ENCODE data around the gene FBXW12. TPM values are rescaled to one million over a fixed set of nuclear protein-coding genes. Genes with fewer than 3 reads are reported as not detected.
A peak's percentile ranks its signal among the peaks of the same experiment; 100 is the strongest.

The FBXW12 gene
- total RNA-seq, 4 donors from 2014 or later: not detected

DNA sequence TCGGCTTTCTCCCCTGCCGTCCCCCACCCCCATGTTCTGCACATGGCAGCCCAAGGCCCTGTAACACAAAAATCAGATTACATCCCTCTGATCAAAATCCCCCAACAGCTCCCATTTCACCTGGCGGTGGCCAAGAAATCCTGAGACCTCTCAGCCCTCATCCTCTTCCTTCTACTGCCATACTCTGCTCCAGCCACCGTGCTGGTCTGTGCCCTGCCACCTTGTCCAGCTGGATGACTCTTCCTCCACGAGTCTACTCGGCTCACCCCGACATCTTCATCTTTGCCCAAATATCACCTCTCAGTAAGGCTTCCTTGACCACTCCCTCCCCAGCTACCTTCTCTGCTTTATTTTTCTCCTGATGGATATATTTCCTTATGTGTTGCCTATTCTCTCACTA, 64.8 kb downstream of the FBXW12 start:
- no peaks in the 10 kb centered on the region for H3K9me3 ChIP-seq
- H3K4me3 ChIP-seq: no peak overlapping the region
- H3K4me1 ChIP-seq: peaks cover 0 to 47% (median 15%) of the 10 kb centered on the region in 4 donors
- no peak for TF ChIP-seq POLR2A (IDR thresholded peaks at IDR 0.05)
- TF ChIP-seq, protein P1, sequence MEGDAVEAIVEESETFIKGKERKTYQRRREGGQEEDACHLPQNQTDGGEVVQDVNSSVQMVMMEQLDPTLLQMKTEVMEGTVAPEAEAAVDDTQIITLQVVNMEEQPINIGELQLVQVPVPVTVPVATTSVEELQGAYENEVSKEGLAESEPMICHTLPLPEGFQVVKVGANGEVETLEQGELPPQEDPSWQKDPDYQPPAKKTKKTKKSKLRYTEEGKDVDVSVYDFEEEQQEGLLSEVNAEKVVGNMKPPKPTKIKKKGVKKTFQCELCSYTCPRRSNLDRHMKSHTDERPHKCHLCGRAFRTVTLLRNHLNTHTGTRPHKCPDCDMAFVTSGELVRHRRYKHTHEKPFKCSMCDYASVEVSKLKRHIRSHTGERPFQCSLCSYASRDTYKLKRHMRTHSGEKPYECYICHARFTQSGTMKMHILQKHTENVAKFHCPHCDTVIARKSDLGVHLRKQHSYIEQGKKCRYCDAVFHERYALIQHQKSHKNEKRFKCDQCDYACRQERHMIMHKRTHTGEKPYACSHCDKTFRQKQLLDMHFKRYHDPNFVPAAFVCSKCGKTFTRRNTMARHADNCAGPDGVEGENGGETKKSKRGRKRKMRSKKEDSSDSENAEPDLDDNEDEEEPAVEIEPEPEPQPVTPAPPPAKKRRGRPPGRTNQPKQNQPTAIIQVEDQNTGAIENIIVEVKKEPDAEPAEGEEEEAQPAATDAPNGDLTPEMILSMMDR (IDR thresholded peaks at IDR 0.05): no peak
- no peaks in the 10 kb centered on the region for H3K27me3 ChIP-seq
- H3K27ac ChIP-seq: no peak overlapping the region
- peaks cover 0 to 5% (median 0%) of the 10 kb centered on the region in 3 donors for H3K36me3 ChIP-seq
- DNase-seq: no peak

DNA sequence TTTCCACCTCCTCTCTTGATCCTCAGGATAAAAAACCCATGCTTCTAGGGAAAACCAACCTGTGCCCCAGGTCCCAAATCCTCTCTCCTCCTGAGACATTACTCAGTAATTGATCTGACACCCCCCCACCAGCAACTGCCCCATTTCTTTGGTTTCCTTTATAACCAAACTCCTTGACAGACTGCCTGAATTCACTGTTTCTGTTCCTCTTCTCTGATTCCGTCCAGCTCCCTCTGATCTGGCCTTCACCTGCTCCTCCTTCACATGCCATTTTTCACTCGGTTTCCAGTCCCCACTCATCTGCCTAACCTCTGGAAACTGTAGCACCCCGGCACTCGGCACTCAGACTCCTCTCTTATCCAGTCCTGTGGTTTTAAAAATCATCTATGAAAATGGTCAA, 65.8 kb downstream of the FBXW12 start:
- peaks cover 0 to 54% (median 15%) of the 10 kb centered on the region in 4 donors for H3K4me1 ChIP-seq
- no peak for DNase-seq
- H3K27ac ChIP-seq: no peak overlapping the region
- H3K36me3 ChIP-seq: peaks cover 0 to 4% (median 0%) of the 10 kb centered on the region in 3 donors
- TF ChIP-seq, protein P1 (IDR thresholded peaks at IDR 0.05): no peak
- no peak for TF ChIP-seq POLR2A (IDR thresholded peaks at IDR 0.05)
- H3K4me3 ChIP-seq: no peak overlapping the region
- no peaks in the 10 kb centered on the region for H3K27me3 ChIP-seq
- H3K9me3 ChIP-seq: no peaks in the 10 kb centered on the region

DNA sequence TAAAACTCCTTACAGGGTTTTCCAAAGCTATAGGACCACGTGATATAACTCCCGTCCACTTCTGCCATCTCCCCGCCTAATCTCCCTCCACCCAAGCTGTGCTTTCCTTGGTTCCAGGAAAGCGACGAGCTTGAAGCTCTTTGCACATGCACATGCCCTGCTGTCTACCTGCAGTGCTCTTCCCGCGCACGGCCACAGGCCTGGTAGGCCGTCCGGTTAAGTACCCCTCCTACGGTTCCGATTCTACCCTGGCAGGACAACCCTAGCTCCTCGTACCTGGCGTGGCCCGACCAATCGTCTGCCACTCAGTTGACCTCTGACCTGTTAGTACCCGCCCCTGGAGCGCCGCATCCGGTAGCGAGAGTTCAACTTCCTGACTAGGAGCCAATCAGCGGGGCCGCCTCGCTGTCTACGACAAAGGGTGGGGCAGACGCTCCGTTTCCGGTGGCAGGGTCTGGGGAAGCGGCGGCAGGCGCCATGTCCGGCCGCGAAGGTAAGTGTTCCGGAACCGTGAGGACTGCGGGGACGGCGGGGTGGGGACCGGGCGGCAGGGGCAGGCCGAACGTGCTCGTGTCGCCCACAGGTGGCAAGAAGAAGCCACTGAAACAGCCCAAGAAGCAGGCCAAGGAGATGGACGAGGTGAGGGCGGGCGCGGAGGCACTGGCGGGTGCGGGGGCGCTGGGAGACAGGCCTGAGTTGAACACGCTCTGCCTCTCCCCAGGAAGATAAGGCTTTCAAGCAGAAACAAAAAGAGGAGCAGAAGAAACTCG, 68.0 kb downstream of the FBXW12 start, which contains the start of the genes CCDC51 and TMA7:
Gene CCDC51 (minus strand): TSS at position 300 of the 770 bp plus-strand sequence. CDS start 4,991 bp downstream, outside the sequence.
Gene TMA7 (plus strand): TSS at position 438 of the 770 bp plus-strand sequence. CDS start 40 bp downstream, at position 478.
- Histone ChIP-seq H3K27ac (peak within 1 kb of the TSS; percentile 86 to 95 (median 94)), H3K36me3 (peaks cover 0 to 11% (median 0%) of the 10 kb centered on the region in 3 donors), H3K27me3 (no peaks in the 10 kb centered on the region), H3K9me3 (no peaks in the 10 kb centered on the region), H3K4me1 (peaks cover 0 to 36% (median 14%) of the 10 kb centered on the region in 4 donors), H3K4me3 (peak within 1 kb of the TSS; percentile 64 to 84 (median 80))
- TF ChIP-seq POLR2A (IDR thresholded peaks at IDR 0.05): peak; percentile 96 to 97
- TF ChIP-seq, protein P1 (IDR thresholded peaks at IDR 0.05): no peak
- peak; percentile 99 to 100 (median 99) for DNase-seq

DNA sequence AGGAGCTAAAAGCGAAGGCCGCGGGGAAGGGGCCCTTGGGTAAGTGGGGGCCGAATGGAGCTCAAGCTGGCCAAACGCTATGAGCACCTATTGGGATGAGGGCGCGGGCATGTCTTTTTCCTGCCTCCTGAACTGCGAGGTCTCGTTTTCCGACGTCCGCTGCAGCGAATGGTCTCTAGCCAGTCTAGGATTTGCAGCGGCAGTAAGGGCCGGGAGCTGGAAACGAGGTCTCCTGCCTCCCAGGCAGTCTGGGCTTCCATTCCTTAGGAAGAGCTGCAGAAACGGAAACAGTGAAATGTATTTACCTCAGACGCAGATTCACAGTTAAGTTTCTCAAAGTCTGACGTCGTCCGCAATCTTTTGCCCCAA, 68.6 kb downstream of the FBXW12 start:
- peaks cover 0 to 11% (median 0%) of the 10 kb centered on the region in 3 donors for H3K36me3 ChIP-seq
- H3K4me1 ChIP-seq: peaks cover 0 to 33% (median 14%) of the 10 kb centered on the region in 4 donors
- H3K27me3 ChIP-seq: no peaks in the 10 kb centered on the region
- H3K27ac ChIP-seq: peak overlapping the region; percentile 86 to 95 (median 94)
- DNase-seq: peak in 1 of 3 donors; percentile 38
- peak overlapping the region; percentile 64 to 84 (median 80) for H3K4me3 ChIP-seq
- no peaks in the 10 kb centered on the region for H3K9me3 ChIP-seq
- TF ChIP-seq POLR2A (IDR thresholded peaks at IDR 0.05): no peak
- TF ChIP-seq, protein P1 (IDR thresholded peaks at IDR 0.05): no peak

DNA sequence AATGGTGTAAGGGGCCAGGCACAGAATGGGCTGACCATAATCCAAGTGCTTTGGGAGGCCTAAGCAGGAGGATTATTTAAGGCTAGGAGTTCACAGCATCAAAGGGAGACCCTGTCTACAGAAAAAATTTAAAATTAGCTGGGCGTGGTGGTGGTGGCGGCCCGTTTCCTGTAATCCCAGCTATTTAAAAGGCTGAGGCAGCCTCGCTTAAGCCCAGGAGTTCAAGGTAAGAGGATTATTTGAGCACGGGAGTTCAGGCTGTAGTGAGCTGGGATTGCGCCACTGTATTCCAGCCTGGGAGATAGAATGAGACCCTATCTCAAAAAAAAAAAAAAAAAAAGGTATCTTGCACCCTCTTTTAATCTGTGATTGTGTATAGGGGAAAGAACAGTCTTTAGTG, 69.9 kb downstream of the FBXW12 start:
- H3K27ac ChIP-seq: peak overlapping the region in 1 of 4 donors; percentile 38
- H3K4me3 ChIP-seq: peak overlapping the region in 2 of 4 donors; percentile 78 to 84
- TF ChIP-seq, protein P1 (IDR thresholded peaks at IDR 0.05): no peak
- TF ChIP-seq POLR2A (IDR thresholded peaks at IDR 0.05): no peak

More for the DNA sequence above, 69.9 kb downstream of the FBXW12 start:
- H3K36me3 ChIP-seq: peaks cover 0 to 11% (median 0%) of the 10 kb centered on the region in 3 donors
- H3K27me3 ChIP-seq: no peaks in the 10 kb centered on the region
- no peaks in the 10 kb centered on the region for H3K9me3 ChIP-seq
- DNase-seq: no peak
- H3K4me1 ChIP-seq: peaks cover 0 to 34% (median 16%) of the 10 kb centered on the region in 4 donors

Small RNA genes within 50 kb of the gene (small RNA-seq; reads per million reads assigned to genes)
- gene RN7SL321P: 0 reads per million in 2 donors

Other genes with a start within 250 kb of the FBXW12 start
- gene CDC25A, start 183.8 kb upstream of the FBXW12 start, total RNA-seq: 10 to 100 TPM in 1 of 4 donors, 1 to 10 TPM in 3; 3.3 to 10.4 (median 6.3) TPM
- gene CAMP, start 148.7 kb upstream of the FBXW12 start, total RNA-seq: not detected
- 10 to 100 TPM in 3 of 4 donors, 1 to 10 TPM in 1; 5.6 to 91.6 (median 14.6) TPM for gene ZNF589, start 131.1 kb upstream of the FBXW12 start, total RNA-seq
- gene NME6, start 70.9 kb upstream of the FBXW12 start, total RNA-seq: 10 to 100 TPM; 24.0 to 49.6 (median 39.2) TPM
- gene SPINK8, start 38.6 kb upstream of the FBXW12 start, total RNA-seq: not detected
- gene PLXNB1, start 57.9 kb downstream of the FBXW12 start, total RNA-seq: 100 to 1,000 TPM; 150 to 455 (median 312) TPM
- gene CCDC51, start 67.9 kb downstream of the FBXW12 start, total RNA-seq: 10 to 100 TPM in 1 of 4 donors, 1 to 10 TPM in 3; 7.4 to 13.1 (median 9.1) TPM
- 100 to 1,000 TPM; 142 to 246 (median 153) TPM for gene TMA7, start 68.0 kb downstream of the FBXW12 start, total RNA-seq
- gene ATRIP, start 74.5 kb downstream of the FBXW12 start, total RNA-seq: 10 to 100 TPM in 1 of 4 donors, 1 to 10 TPM in 3; 2.6 to 13.2 (median 6.0) TPM
- gene SHISA5, start 132.0 kb downstream of the FBXW12 start, total RNA-seq: 100 to 1,000 TPM in 3 of 4 donors, 10 to 100 TPM in 1; 60.2 to 149 (median 110) TPM
- gene PFKFB4, start 184.6 kb downstream of the FBXW12 start, total RNA-seq: 100 to 1,000 TPM in 1 of 4 donors, 10 to 100 TPM in 3; 14.0 to 131 (median 74.5) TPM
- 1 to 10 TPM in 1 of 4 donors, not detected in 3; 1.7 TPM for gene UCN2, start 191.6 kb downstream of the FBXW12 start, total RNA-seq
- gene COL7A1, start 223.1 kb downstream of the FBXW12 start, total RNA-seq: 100 to 1,000 TPM in 1 of 4 donors, 10 to 100 TPM in 2, 1 to 10 TPM in 1; 7.5 to 101 (median 21.7) TPM
- 100 to 1,000 TPM; 313 to 857 (median 761) TPM for gene UQCRC1, start 237.4 kb downstream of the FBXW12 start, total RNA-seq
- gene TMEM89, start 249.6 kb downstream of the FBXW12 start, total RNA-seq: not detected